Lower leg skin (tissue), 4 donors: Measurements from ENCODE around the gene RNF4. TPM values are rescaled to one million over a fixed set of nuclear protein-coding genes. Genes with fewer than 3 reads are reported as not detected.

Experiments used
- DNase-seq, 2 donors: peaks; one replicate each; pipeline ENCODE4 v3.0.0-alpha.2; 2019; ENCODE audit warnings: low spot score in 2 of 2
- H3K4me3 ChIP-seq: fragments of 200-600 bp; sonication (generic); 2 replicates; pipeline ENCODE4 v1.5.1; 2017; ENCODE audit warnings: mild to moderate bottlenecking, low read depth; ENCODE audit not compliant: poor library complexity, severe bottlenecking
- POLR2A ChIP-seq, 2 donors: fragments of 450-650 bp; IDR thresholded peaks; one replicate each; pipeline ENCODE4 v1.6.1; 2016 to 2017; ENCODE audit warnings: antibody characterized with exemption in 2 of 2, mild to moderate bottlenecking in 1 of 2, moderate library complexity in 1 of 2
- WGBS, 2 donors: methylation state at CpG; one replicate each; pipeline ENCODE4 v1.1.5; 2018; 5-methylcytosine and 5-hydroxymethylcytosine counted together
- intact Hi-C: fragments of 100-400 bp; cut with DNase I; formaldehyde crosslinking; loops from one replicate; pipeline ENCODE4 v1.15.0; 2023; ENCODE audit warnings: low total_unique reads
- total RNA-seq, 4 donors: library from RNA; depleted of rRNA; stranded (reverse); fragments of >200 nt; gene quantifications; one replicate each; pipeline ENCODE4 v1.1.0, GENCODE V29; 2016
- TF ChIP-seq, protein P1 (sequence below), 3 donors: fragments of 450-650 bp; IDR thresholded peaks; one replicate each; pipeline ENCODE4 v1.5.1; 2016; ENCODE audit warnings: antibody characterized with exemption in 3 of 3, mild to moderate bottlenecking in 3 of 3, moderate library complexity in 2 of 3

RNF4 gene
- total RNA-seq, 4 donors from 2014 or later = 30.4 to 44.0 (median 37.9) TPM

DNA sequence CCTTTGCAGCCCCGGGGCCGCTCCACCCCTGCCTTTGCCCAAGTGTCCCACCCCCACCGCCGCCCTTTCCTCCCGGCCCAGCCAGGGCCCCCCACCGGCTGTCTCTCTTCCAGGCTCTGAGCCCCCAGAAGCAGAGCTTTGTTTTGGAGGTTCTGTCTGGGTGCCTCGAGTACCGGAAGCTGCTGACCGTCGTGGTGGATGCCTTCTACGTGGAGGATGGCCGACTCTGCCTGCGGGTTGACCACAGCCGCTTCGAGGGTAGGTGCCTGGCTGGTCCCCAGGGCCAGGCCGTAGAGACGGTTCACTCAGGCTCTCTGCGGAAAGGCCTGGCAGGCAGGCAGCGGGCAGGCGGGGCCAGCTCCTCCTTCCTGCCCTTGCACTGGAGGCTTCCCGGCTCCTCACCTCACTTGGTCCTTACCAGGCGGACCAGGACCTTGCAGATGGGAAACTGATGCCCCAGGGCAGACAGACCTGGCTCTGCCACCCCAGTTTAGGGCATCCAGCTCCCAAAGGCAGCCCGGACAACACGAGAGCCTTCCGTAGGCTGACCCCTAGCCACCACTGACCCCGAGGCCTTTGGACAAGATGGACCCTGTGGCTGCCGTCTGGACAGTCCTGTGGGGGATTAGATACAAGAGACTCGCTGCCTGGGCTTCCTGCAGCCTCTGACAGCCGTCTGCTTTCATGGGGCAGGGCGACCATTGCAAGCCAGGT lies 32.0 kb upstream of the RNF4 start:
- DNase-seq = no peak
- WGBS, 2 donors = 78 to 84% methylated on average over 22 to 27 of the region's 30 CpGs
- intact Hi-C loops = no loop called here
- no peak overlapping the region for H3K4me3 ChIP-seq
- TF ChIP-seq, protein P1, sequence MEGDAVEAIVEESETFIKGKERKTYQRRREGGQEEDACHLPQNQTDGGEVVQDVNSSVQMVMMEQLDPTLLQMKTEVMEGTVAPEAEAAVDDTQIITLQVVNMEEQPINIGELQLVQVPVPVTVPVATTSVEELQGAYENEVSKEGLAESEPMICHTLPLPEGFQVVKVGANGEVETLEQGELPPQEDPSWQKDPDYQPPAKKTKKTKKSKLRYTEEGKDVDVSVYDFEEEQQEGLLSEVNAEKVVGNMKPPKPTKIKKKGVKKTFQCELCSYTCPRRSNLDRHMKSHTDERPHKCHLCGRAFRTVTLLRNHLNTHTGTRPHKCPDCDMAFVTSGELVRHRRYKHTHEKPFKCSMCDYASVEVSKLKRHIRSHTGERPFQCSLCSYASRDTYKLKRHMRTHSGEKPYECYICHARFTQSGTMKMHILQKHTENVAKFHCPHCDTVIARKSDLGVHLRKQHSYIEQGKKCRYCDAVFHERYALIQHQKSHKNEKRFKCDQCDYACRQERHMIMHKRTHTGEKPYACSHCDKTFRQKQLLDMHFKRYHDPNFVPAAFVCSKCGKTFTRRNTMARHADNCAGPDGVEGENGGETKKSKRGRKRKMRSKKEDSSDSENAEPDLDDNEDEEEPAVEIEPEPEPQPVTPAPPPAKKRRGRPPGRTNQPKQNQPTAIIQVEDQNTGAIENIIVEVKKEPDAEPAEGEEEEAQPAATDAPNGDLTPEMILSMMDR (IDR thresholded peaks at IDR 0.05) = no peak
- no peak for TF ChIP-seq POLR2A (IDR thresholded peaks at IDR 0.05)

DNA sequence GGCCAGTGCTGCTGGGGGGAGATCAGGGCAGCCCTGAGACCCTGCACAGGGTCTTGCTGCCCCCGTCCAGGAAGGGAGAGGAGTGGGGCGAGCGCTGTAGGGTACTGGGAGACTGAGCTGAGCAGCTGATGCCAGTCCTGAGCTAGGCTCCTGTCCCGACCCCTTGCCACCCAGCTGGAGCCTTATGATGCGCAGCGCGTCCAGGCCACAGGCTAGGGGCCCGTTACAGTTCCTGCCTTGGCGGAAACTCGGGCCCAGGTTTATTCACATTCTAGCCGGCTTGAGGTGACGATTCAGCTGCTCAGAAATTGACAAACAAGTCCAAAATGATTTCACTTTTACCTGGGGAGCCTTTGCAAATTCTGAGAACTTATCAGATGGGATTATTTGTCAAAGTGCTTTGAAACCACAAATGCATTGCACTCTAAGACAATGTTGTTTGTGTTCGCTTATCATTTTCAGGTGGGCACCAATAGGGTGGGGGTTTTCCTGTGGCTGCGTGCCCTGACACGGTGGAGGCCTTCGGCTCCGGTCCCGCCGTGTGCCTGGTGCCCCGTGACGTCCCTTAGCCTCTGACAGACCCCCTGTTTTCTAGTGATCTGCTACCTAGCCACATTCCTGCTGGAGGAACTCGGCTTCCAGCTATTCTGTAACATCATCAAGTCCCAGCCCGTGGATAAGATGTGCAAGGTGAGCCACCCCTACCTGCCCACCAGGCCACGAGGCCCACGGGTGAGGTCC lies 31.3 kb upstream of the RNF4 start:
- intact Hi-C loops = no loop called here
- 81 to 82% methylated on average over 25 of the region's 25 CpGs for WGBS, 2 donors
- DNase-seq = no peak
- TF ChIP-seq POLR2A (IDR thresholded peaks at IDR 0.05) = no peak
- TF ChIP-seq, protein P1 (IDR thresholded peaks at IDR 0.05) = no peak
- H3K4me3 ChIP-seq = no peak overlapping the region

DNA sequence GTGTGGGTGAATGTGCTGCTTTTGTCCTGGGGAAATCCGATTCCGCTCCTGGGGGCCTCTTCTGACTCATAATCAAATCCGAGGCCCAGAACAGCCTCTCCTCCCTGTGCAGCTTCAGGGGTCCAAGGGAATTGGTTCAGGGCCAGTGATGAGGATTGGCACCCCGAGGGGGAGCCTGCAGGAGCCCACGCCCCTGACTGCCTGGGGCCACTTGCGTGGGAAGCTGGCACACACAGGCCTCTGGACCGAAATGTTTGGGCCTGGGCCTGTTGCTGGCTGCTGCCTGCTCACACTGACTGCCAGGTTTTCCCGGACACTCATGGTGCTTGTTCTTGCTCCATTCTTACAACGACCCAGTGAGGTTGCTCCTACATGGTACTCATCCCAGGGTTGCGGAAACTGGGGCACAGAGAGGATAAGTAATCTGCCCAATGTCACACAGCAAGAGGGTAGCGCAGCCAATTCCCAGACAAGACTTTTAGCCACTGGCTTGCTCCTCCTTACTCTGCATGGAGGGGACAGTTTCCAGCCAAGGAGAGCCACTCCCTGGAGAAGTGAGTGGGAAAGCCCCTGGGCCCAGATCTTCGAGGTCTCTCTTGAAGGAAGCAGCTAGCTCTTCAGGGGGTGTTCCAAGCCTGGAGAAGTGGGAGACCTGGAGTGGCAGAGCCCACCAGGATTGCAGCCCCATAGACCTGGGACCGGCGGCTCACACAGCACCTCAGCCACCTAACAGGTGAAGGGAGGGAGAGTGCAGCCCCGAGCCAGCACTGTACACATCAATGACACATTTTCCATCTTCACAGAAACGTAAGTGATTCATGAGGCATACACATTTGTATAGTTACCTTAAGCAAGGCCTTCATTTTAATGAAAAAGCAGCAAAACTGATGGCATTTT lies 29.8 kb upstream of the RNF4 start:
- TF ChIP-seq, protein P1 (IDR thresholded peaks at IDR 0.05) = no peak
- no peak for TF ChIP-seq POLR2A (IDR thresholded peaks at IDR 0.05)
- DNase-seq = no peak
- intact Hi-C loops = no loop called here
- whole genome bisulfite sequencing, 2 donors = 75 to 79% methylated on average over 12 to 14 of the region's 16 CpGs
- H3K4me3 ChIP-seq = no peak overlapping the region

DNA sequence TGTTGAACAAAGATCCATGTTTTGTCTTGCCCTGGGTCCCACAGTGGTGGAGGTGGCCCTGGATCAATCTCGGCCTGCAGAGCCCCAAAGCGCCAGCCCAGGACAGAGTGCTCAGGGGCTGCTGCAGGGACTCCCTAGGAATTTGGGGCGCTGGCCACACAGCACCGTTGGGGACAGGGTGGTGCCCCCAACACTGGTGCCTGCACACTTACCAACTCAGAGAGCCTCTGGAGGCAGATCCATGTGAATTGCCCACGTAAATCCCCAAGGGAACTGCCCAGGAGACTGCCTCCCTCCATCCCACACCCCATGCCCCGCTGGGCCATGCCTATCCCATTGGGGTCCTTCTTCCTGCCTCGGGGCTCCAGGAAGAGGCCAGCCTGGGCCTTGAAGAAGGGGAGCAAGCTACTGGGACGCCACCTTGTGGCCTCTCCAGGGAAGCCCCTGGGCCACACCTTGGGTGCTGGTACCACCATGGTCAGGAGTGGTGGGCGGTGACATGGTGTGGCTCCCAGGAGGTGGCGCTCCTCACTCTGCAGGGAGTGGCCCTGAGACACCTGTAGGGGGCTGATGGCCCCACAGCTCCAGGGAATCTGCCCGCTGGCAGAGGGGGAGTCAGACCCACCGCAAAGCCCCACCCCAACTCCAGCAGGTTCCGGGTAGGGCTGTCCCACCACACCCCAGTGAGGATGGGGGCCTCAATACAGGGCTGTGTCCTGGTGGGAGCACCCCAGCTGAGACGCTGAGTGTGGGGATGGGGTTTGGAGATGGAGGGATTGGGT lies 27.3 kb upstream of the RNF4 start:
- DNase-seq = no peak
- no peak for TF ChIP-seq POLR2A (IDR thresholded peaks at IDR 0.05)
- TF ChIP-seq, protein P1 (IDR thresholded peaks at IDR 0.05) = no peak
- no peak overlapping the region for H3K4me3 ChIP-seq
- intact Hi-C loops = no loop called here
- 51 to 64% methylated on average over 7 to 13 of the region's 14 CpGs for WGBS, 2 donors
